ENCODE data around the gene CD59. TPM values are rescaled to one million over a fixed set of nuclear protein-coding genes. Genes with fewer than 3 reads are reported as not detected.
"Not testable (repeated sequence)": the region's sequence is repeated elsewhere in the genome, so short reads cannot be mapped to it uniquely, and the experiment has no call there.

The CD59 gene
- polyA plus RNA-seq, 1 donor from 2014 or later = 39.7 TPM

DNA sequence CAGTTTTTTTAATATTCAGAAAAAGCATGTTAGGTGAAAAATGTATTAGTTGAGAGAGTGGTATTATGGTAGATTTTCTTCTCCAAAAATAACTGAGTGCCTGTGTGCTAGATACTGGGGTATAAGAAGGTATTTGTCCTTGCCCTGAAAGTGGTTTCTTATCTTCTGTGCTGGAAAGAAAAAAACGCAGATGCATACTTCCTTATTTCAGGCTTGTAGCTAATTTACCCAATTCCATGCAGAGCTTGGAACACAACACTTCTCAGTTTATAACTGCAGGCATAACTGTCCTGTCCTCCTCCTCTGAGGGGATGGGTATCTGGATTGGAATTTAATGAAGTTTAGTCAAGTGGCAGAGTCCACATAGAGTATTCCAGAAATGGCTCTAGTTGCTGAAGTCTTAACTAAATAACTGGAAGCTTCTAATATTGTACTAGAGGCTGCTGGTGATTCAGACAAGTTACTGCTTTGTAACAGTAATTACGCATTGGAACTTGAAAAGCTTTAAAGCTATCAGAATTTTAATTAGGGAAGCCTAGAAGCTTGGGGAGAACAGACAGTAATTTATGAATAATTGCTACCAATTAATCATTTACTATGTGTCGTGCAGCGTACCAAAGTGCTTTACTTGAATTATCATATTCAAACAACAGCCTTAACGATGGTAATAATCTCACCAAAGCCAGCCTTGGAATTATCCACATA, 22.9 kb downstream of the CD59 start:
- H3K9me3 Mint-ChIP-seq = no peaks in the 10 kb centered on the region
- H3K27me3 Mint-ChIP-seq = no peaks in the 10 kb centered on the region
- no peak overlapping the region for H3K27ac Mint-ChIP-seq
- peaks cover 1% of the 10 kb centered on the region for H3K36me3 Mint-ChIP-seq
- H3K4me1 Mint-ChIP-seq = no peaks in the 10 kb centered on the region
- H3K4me3 Mint-ChIP-seq = no peak overlapping the region

DNA sequence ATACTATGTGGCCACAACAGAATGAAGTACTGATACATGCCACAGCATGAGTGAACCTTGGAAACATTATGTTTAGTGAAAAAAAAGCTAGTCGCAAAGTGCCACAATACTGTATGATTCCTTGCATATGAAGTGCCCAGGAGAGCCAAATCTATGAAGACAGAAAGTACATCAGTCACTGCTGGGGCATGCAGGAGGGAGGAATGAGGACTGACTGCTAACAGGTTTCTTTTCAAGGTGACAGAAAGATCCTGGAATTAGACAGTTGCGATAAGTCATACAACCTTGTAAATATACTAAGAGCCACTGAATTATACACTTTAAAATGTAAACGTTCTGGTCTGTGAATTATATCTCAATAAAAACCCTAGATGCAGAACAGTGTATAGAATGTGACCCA, 23.8 kb downstream of the CD59 start:
- no peaks in the 10 kb centered on the region for H3K4me1 Mint-ChIP-seq
- H3K4me3 Mint-ChIP-seq = no peak overlapping the region
- peaks cover 1% of the 10 kb centered on the region for H3K36me3 Mint-ChIP-seq
- H3K27me3 Mint-ChIP-seq = no peaks in the 10 kb centered on the region
- H3K9me3 Mint-ChIP-seq = no peaks in the 10 kb centered on the region
- no peak overlapping the region for H3K27ac Mint-ChIP-seq

DNA sequence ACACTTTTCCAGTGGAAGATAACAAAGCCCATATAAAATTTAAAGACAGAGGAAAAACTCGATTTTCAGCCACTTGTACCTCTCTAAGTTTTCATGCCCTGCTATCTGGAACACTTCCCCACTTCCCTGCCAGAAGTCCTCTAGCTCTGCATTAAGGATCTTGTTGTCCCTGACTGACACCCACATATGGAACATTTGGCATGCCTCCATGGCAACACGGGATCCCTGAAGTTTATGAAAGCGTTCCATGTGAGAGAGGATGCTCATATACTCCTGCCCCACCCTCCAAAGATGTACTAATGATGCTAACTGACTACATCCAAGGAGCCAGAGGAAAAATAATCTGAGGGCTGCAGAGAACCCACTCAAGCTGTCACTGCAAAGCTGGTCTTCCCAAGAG, 26.8 kb downstream of the CD59 start:
- no peaks in the 10 kb centered on the region for H3K36me3 Mint-ChIP-seq
- H3K9me3 Mint-ChIP-seq = no peaks in the 10 kb centered on the region
- no peaks in the 10 kb centered on the region for H3K4me1 Mint-ChIP-seq
- no peak overlapping the region for H3K4me3 Mint-ChIP-seq
- H3K27me3 Mint-ChIP-seq = no peaks in the 10 kb centered on the region
- no peak overlapping the region for H3K27ac Mint-ChIP-seq

DNA sequence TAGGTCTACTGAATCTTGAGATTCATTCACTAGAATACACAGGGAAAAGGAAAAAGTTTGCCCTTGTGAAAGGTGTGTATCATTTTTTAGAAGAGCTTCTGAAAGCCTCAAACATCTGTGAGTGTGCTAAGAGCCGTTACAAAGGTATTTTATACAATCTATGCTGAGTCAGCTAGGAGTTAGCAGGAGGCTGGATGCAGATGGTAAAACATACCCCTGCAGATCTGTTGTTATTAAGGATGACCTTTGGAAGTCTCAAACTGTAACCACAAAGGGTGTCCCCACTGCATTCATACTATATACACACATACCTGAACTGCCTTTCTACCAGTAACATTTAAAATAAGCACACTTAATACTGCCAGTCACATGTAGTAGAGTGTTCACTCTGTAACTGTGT, 27.2 kb downstream of the CD59 start:
- no peaks in the 10 kb centered on the region for H3K9me3 Mint-ChIP-seq
- no peaks in the 10 kb centered on the region for H3K36me3 Mint-ChIP-seq
- no peak overlapping the region for H3K27ac Mint-ChIP-seq
- H3K27me3 Mint-ChIP-seq = no peaks in the 10 kb centered on the region
- H3K4me3 Mint-ChIP-seq = no peak overlapping the region
- no peaks in the 10 kb centered on the region for H3K4me1 Mint-ChIP-seq

DNA sequence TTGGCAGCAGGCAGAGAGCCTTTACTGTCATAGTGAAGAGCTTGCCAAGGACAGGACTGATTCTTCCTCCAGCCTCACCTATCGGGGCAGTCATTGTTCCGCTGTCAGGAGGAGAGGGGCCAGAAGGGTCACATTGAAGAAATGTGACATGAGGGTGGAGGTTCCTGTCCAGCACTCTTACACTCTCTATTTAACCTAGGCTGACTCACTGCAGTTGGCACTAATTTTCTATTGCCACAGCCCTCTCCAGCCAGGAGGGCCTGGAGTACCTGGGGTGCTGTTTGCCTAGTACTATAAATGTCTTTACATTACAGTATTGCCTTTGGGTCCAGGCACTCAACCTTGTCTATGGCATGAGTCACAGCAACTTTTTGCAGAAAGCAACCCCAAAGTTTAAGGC, 28.4 kb downstream of the CD59 start:
- not testable (repeated sequence) for H3K4me3 Mint-ChIP-seq, H3K27me3 Mint-ChIP-seq, H3K36me3 Mint-ChIP-seq, H3K27ac Mint-ChIP-seq, H3K9me3 Mint-ChIP-seq, H3K4me1 Mint-ChIP-seq

DNA sequence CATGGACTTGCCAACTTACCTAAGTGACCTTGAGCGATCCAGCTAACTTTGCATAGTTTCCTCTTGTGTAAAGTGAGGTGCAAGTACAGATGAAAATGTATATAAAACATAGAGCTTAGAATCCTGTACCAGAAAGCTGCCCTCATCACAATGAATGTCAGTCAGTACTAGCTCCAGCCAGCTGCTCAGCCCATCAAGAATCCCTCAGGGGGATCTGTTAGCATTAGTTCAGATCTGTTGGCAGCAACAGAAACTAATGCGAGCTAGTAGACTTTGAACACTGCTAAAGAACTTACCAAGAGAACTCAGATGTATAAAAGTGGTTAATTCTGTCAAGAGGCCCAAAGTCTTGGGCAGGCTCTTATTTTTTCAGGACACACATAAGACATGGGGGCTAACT, 29.3 kb downstream of the CD59 start:
- H3K9me3 Mint-ChIP-seq = no peaks in the 10 kb centered on the region
- no peak overlapping the region for H3K4me3 Mint-ChIP-seq
- H3K27me3 Mint-ChIP-seq = no peaks in the 10 kb centered on the region
- no peak overlapping the region for H3K27ac Mint-ChIP-seq
- no peaks in the 10 kb centered on the region for H3K4me1 Mint-ChIP-seq
- H3K36me3 Mint-ChIP-seq = no peaks in the 10 kb centered on the region

DNA sequence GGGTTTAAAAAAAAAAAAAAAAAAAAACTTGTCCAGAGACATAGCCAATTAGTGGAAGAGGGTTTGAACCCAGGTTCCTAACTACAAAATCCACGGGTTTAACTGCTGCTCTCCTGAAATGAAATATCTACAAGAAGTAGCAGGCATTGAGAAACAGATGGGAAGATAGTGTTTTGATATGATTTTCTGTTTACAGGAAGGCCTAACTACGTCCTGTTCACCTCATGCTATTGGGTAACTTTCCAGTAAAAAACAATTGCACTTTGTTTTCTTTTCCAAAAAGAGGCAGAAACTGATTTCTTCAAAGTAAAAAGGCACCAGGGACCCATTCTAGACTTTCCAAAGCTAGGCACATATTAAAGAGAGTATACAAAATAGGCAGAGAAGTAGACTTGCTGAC, 29.7 kb downstream of the CD59 start:
- H3K27me3 Mint-ChIP-seq = no peaks in the 10 kb centered on the region
- peaks cover 0 to under 1% (median 0%) of the 10 kb centered on the region in 3 donors for H3K4me1 Mint-ChIP-seq
- no peak overlapping the region for H3K27ac Mint-ChIP-seq
- no peaks in the 10 kb centered on the region for H3K9me3 Mint-ChIP-seq
- H3K36me3 Mint-ChIP-seq = no peaks in the 10 kb centered on the region
- no peak overlapping the region for H3K4me3 Mint-ChIP-seq

DNA sequence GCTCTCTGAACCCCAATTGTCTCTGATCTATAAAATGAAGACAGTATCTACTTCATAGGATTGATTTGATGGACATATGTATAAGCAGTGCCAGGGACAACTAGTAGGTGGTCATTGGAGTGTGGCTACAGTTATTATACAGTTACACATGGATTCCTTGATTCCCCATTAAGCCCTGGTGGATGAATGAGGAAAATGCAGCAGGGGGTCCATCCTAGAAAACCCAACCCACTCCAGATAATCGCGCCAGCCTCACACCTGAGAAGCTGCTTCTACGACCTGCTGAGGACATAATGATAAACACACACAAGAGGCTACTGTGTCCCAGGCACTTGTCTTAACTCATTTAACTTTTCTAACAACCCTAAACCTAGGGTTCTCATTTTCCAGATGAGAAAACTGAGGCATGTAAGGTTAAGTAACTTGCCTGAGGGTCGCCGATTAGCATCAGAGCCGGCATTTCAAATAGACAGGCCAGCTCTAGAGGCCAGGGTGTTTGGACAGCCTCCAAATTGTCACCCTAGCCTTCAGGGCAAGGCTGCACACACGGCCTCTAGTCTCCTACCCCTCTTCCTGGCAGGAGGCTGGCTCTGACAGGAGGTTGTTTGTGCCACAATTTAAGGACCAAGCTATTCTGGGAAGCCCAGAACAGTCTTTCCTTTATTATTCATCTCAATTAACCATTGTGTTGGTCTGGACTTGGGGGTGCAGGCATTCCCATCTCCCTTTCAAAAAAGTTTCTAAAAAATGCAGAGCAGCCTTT, 31.8 kb downstream of the CD59 start:
- Mint-ChIP-seq H3K4me3 (no peak overlapping the region), H3K36me3 (no peaks in the 10 kb centered on the region), H3K4me1 (peaks cover 6 to 9% (median 7%) of the 10 kb centered on the region in 3 donors), H3K27ac (no peak overlapping the region), H3K9me3 (no peaks in the 10 kb centered on the region), H3K27me3 (peaks cover 3% of the 10 kb centered on the region)

DNA sequence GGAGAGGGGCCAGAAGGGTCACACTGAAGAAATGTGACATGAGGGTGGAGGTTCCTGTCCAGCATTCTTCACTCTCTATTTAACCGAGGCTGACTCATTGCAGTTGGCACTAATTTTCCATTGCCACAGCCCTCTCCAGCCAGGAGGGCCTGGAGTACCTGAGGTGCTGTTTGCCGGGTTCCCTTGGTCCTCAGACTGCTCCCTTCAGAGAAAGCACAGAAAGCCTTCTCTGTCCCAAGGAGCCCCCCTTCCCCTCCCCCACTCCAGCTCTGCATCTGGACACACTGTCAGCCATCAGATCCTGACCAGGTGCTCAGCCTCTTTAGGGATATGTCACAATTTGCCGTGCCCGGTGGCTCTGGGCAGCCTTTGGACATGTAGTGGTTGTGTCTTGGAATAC, 32.4 kb downstream of the CD59 start:
- Mint-ChIP-seq H3K27me3 (peaks cover 3% of the 10 kb centered on the region), H3K4me3 (no peak overlapping the region), H3K27ac (no peak overlapping the region), H3K36me3 (no peaks in the 10 kb centered on the region), H3K9me3 (no peaks in the 10 kb centered on the region), H3K4me1 (peaks cover 6 to 9% (median 7%) of the 10 kb centered on the region in 3 donors)

DNA sequence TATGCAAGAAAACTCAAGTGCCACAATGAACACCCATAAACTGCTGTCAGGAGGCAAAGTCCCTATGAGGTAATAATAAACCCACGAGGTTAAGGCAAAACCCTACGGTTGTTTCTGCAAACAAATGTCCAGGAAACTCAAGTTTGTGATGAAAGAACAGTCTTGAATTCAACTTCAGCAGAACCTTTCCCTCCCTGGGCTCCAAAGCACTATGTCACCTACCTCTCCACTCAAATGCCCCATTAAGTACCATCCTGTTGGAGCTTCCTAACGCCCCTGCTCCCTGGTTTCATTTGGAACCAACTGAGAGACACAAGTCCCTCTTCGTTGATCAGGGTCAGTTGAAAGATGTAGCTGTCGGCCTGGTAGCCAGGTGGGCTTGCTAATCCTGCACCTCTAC, 33.0 kb downstream of the CD59 start:
- H3K27ac Mint-ChIP-seq = no peak overlapping the region

DNA sequence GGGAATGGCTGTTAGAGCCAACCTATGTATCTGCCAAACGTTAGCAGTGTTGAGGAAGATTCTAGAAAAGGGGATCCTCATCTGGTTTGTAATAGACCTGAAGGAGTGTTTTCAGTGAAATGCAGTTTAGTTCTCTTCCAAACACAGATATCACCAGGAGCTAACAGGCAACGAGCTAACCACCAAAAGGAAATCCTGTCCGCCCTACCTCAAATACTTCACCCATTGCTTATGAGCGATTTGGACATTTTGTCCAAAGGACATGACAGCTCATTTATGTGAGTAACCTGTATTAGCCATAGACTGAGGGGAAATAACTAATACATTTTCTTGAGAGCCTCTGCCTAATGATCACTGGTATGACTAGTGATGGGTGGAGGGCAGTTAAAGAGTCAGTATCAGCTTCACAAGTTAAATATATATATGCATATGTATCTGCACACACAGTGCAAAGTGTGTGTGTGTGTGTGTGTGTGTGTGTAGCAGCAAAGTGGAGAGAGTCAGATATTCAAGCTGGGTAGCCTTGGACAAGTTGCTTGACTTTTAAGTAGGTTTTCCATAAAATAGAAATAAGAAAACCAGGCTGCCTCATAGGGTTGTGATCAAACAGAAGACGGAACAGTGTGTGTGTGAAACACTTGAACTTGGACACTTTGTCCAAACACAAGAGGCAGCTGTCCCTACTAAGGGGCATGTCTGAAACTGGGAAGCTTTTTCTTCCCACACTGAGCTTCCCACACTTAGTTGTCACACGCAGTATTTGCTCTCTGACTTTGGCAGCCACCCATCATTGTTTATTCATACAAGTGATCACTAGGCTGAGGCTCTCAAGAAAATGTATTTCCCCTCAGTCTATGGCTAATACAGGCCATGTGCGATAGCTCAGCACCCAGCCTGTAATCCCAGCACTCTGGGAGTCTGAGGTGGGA, 34.7 kb downstream of the CD59 start:
- Mint-ChIP-seq H3K27me3 (peaks cover 3% of the 10 kb centered on the region), H3K4me3 (peak overlapping the region; percentile 89 to 98 (median 94)), H3K9me3 (no peaks in the 10 kb centered on the region), H3K4me1 (peaks cover 6 to 9% (median 7%) of the 10 kb centered on the region in 3 donors), H3K36me3 (no peaks in the 10 kb centered on the region), H3K27ac (no peak overlapping the region)

More for the DNA sequence above, 33.0 kb downstream of the CD59 start:
- Mint-ChIP-seq H3K4me3 (no peak overlapping the region), H3K36me3 (no peaks in the 10 kb centered on the region), H3K9me3 (no peaks in the 10 kb centered on the region), H3K27me3 (peaks cover 3% of the 10 kb centered on the region), H3K4me1 (peaks cover 6 to 9% (median 7%) of the 10 kb centered on the region in 3 donors)

DNA sequence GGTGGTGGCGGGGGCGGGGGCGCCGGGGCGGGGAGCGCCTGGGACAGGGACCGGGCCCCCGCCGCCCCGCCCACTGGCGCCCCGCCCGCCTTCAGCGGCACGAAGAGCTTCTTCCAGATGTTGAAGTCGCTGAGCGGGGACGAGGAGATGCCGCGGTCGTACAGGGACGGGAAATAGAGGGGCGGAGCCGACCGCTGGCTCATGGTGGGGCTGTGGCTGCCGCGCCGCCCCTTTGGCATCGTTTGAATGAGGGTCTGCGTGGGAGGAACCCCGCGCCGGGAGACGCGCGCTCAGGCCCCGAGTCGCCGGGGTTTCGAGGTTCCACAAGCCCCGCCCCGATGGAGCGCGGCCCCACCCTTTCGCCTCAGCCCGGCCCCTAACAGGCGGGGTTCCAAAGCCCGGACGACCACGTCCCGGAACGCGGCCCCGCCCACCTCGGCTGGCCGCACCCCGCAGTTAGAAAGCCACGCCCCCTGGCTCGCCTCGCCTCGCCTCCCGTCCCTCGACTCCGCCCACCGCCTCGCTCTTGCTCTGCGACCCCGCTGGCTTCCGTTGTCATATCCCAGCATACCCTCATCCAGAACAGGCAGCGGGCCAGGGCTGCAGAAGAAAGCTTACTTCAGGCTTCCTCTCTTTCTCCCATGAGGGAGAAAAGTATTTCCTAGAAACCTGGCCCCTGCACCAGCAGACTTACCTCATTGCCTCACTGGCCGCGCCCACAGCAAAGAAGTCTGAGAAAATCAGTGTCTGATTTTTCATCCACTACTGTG, 35.5 kb downstream of the CD59 start, which contains the start of gene C11orf91:
C11orf91 (minus strand) TSS at position 325 of the 770 bp plus-strand sequence; CDS start at position 239, 86 bp downstream.
- Mint-ChIP-seq H3K27me3 (peaks cover 3% of the 10 kb centered on the region), H3K9me3 (no peaks in the 10 kb centered on the region), H3K36me3 (no peaks in the 10 kb centered on the region), H3K4me3 (peak within 1 kb of the TSS; percentile 89 to 98 (median 94)), H3K27ac (peak within 1 kb of the TSS; percentile 16 to 34 (median 24)), H3K4me1 (peaks cover 7 to 12% (median 10%) of the 10 kb centered on the region in 3 donors)

DNA sequence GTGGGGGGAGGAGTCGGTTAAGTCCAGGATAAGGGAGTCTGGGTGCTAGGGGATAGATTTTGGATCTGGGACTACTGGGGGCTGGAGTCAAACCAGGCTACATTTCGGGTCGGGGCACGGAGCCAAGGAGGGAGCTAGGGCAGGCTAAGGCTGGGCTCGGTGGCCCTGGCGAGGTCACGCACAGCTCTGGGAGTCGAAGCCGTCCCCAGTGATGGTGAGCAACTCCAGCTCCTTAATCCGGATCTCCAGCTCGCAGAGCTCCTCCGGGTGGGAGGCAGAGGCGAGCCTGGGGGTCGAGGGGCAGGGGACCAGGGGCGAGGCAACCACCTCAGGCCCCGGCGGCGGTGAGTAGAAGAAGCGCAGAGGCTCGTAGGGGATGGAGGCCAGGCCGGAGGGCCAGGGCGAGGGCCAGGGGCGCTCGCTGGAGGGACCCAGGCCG, 36.1 kb downstream of the CD59 start:
- Mint-ChIP-seq H3K27me3 (peaks cover 3% of the 10 kb centered on the region), H3K9me3 (no peaks in the 10 kb centered on the region), H3K4me3 (peak overlapping the region; percentile 72 to 95 (median 88)), H3K4me1 (peaks cover 7 to 12% (median 10%) of the 10 kb centered on the region in 3 donors), H3K36me3 (no peaks in the 10 kb centered on the region), H3K27ac (peak overlapping the region in 1 of 3 donors; percentile 16)

DNA sequence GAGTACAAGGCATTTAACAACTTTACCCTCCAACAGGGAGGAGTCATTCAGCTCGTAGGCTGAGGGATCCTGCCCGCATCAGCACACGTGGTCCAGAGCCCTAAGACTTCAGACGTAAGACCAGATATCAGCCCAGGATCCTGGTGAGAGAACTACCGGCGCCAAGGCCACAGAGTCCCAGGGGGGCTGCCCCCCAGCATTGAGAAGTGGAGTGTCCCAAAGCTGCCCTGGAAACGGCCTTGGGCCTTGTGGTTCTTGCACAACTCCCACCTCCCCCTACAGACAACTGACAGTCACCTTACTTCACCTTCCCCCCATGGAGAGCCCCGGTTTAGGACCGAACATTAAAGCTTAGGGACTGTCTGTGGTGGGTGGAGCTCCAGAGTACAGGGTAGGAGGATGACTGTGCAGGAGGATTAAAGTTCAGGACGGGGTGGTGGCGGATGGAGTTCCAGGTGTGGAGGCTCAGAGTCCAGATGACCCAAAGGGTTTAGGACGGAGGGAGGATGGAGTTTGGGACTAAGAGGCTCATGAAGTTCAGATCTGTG, 36.6 kb downstream of the CD59 start:
- H3K27me3 Mint-ChIP-seq = peaks cover 3% of the 10 kb centered on the region
- H3K9me3 Mint-ChIP-seq = no peaks in the 10 kb centered on the region
- peak overlapping the region in 1 of 3 donors; percentile 16 for H3K27ac Mint-ChIP-seq
- H3K4me3 Mint-ChIP-seq = peak overlapping the region; percentile 72 to 95 (median 79)
- H3K36me3 Mint-ChIP-seq = no peaks in the 10 kb centered on the region
- H3K4me1 Mint-ChIP-seq = peaks cover 7 to 12% (median 10%) of the 10 kb centered on the region in 3 donors

Data from IgD-negative memory B cell (primary cell).